ENCODE results near the gene MESP2.

MESP2 gene

GRCh38 chr15:89805241-89806209 is 29.4 kb downstream of the MESP2 start:
- Histone ChIP-seq H3K4me2 (ENCODE audit: low read depth, low read length, poor library complexity, severe bottlenecking) (no peak overlapping the region), H4K20me1 (ENCODE audit: insufficient read depth, low read length, poor library complexity, severe bottlenecking) (no peaks in the 10 kb centered on the region), H3K4me1 (ENCODE audit: insufficient read depth, low read length, poor library complexity, severe bottlenecking) (no peaks in the 10 kb centered on the region), H3K27me3 (ENCODE audit: insufficient read depth, low read length, poor library complexity, severe bottlenecking) (no peaks in the 10 kb centered on the region), H3K36me3 (ENCODE audit: insufficient read depth, low read length) (no peaks in the 10 kb centered on the region), H2AFZ (ENCODE audit: low read length) (no peak overlapping the region), H3K9me2 (replicated peaks; ENCODE audit: low read depth, low read length) (no peaks in the 10 kb centered on the region), H3K79me2 (ENCODE audit: insufficient read depth, low read length) (no peaks in the 10 kb centered on the region), H3K4me3 (ENCODE audit: low read length, poor library complexity, severe bottlenecking) (no peak overlapping the region), H3K9ac (ENCODE audit: low read depth, low read length, poor library complexity, severe bottlenecking) (no peak overlapping the region), H3F3A (ENCODE audit: low read depth) (no peaks in the 10 kb centered on the region), H3K9me3 (ENCODE audit: insufficient read depth, low read depth, low read length) (no peaks in the 10 kb centered on the region)
- TF ChIP-seq, protein P1, sequence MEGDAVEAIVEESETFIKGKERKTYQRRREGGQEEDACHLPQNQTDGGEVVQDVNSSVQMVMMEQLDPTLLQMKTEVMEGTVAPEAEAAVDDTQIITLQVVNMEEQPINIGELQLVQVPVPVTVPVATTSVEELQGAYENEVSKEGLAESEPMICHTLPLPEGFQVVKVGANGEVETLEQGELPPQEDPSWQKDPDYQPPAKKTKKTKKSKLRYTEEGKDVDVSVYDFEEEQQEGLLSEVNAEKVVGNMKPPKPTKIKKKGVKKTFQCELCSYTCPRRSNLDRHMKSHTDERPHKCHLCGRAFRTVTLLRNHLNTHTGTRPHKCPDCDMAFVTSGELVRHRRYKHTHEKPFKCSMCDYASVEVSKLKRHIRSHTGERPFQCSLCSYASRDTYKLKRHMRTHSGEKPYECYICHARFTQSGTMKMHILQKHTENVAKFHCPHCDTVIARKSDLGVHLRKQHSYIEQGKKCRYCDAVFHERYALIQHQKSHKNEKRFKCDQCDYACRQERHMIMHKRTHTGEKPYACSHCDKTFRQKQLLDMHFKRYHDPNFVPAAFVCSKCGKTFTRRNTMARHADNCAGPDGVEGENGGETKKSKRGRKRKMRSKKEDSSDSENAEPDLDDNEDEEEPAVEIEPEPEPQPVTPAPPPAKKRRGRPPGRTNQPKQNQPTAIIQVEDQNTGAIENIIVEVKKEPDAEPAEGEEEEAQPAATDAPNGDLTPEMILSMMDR (conservative IDR thresholded peaks at IDR 0.05; ENCODE audit: low read length), result no peak
- TF ChIP-seq EZH2phosphoT487 (IDR thresholded peaks at IDR 0.05; ENCODE audit: borderline replicate concordance), result no peak

DNA sequence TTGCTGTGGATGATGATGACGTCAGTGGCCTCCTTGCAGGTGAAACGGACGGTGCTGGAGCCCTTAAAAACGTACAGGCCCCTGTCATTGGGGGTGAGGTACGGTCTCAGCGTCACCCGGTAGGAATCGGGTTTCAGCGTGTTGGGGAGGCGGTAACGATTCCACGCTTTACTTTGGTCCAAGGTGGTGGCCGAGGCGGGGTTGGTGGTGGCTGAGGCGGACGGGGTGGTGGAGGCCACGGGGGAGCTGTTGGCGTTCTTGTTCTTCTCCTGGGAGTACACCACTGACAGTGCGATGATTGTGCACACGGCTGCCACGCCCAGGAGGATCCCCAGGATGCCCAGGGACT is 30.1 kb downstream of the MESP2 start:
- Histone ChIP-seq H4K20me1 (ENCODE audit: insufficient read depth, low read length, poor library complexity, severe bottlenecking) (no peaks in the 10 kb centered on the region), H3K9me2 (replicated peaks; ENCODE audit: low read depth, low read length) (no peaks in the 10 kb centered on the region), H3K4me1 (ENCODE audit: insufficient read depth, low read length, poor library complexity, severe bottlenecking) (no peaks in the 10 kb centered on the region), H3K27me3 (ENCODE audit: insufficient read depth, low read length, poor library complexity, severe bottlenecking) (no peaks in the 10 kb centered on the region), H3K9me3 (ENCODE audit: insufficient read depth, low read depth, low read length) (no peaks in the 10 kb centered on the region), H3K9ac (ENCODE audit: low read depth, low read length, poor library complexity, severe bottlenecking) (no peak overlapping the region), H3F3A (ENCODE audit: low read depth) (no peaks in the 10 kb centered on the region), H2AFZ (ENCODE audit: low read length) (no peak overlapping the region), H3K4me2 (ENCODE audit: low read depth, low read length, poor library complexity, severe bottlenecking) (no peak overlapping the region), H3K36me3 (ENCODE audit: insufficient read depth, low read length) (no peaks in the 10 kb centered on the region), H3K4me3 (ENCODE audit: low read length, poor library complexity, severe bottlenecking) (no peak overlapping the region), H3K79me2 (ENCODE audit: insufficient read depth, low read length) (no peaks in the 10 kb centered on the region)
- TF ChIP-seq, protein P1 (conservative IDR thresholded peaks at IDR 0.05; ENCODE audit: low read length), result no peak

GRCh38 chr15:89806559-89807550 is 30.7 kb downstream of the MESP2 start:
- H2AFZ ChIP-seq (ENCODE audit: low read length), result no peak overlapping the region
- H3K27me3 ChIP-seq (ENCODE audit: insufficient read depth, low read length, poor library complexity, severe bottlenecking), result no peaks in the 10 kb centered on the region
- H3K4me3 ChIP-seq (ENCODE audit: low read length, poor library complexity, severe bottlenecking), result no peak overlapping the region
- no peak for TF ChIP-seq EZH2phosphoT487 (IDR thresholded peaks at IDR 0.05; ENCODE audit: borderline replicate concordance)
- TF ChIP-seq, protein P1 (conservative IDR thresholded peaks at IDR 0.05; ENCODE audit: low read length), result no peak
- H3K9me3 ChIP-seq (ENCODE audit: insufficient read depth, low read depth, low read length), result no peaks in the 10 kb centered on the region
- no peak overlapping the region for H3K4me2 ChIP-seq (ENCODE audit: low read depth, low read length, poor library complexity, severe bottlenecking)
- H3K36me3 ChIP-seq (ENCODE audit: insufficient read depth, low read length), result no peaks in the 10 kb centered on the region
- no peaks in the 10 kb centered on the region for H3K79me2 ChIP-seq (ENCODE audit: insufficient read depth, low read length)
- no peaks in the 10 kb centered on the region for H3K4me1 ChIP-seq (ENCODE audit: insufficient read depth, low read length, poor library complexity, severe bottlenecking)
- H4K20me1 ChIP-seq (ENCODE audit: insufficient read depth, low read length, poor library complexity, severe bottlenecking), result no peaks in the 10 kb centered on the region
- no peaks in the 10 kb centered on the region for H3F3A ChIP-seq (ENCODE audit: low read depth)
- H3K9ac ChIP-seq (ENCODE audit: low read depth, low read length, poor library complexity, severe bottlenecking), result no peak overlapping the region
- no peaks in the 10 kb centered on the region for H3K9me2 ChIP-seq (replicated peaks; ENCODE audit: low read depth, low read length)
